Measurements from ENCODE around the gene PABPC3.

PABPC3 gene

GRCh38 chr13:25062479-25062878 lies 33.5 kb upstream of the PABPC3 start:
- no peak overlapping the region for H3K4me3 ChIP-seq (ENCODE audit: insufficient read depth, low read length, poor library complexity, severe bottlenecking)
- H3F3A ChIP-seq (ENCODE audit: insufficient read depth) = no peaks in the 10 kb centered on the region
- H4K20me1 ChIP-seq (ENCODE audit: low read depth, low read length) = no peaks in the 10 kb centered on the region
- H3K9ac ChIP-seq (ENCODE audit: low read length) = no peak overlapping the region
- no peaks in the 10 kb centered on the region for H3K9me3 ChIP-seq (ENCODE audit: insufficient read depth, low read length)
- H3K36me3 ChIP-seq (ENCODE audit: low read length) = no peaks in the 10 kb centered on the region
- no peaks in the 10 kb centered on the region for H3K9me2 ChIP-seq (replicated peaks; ENCODE audit: insufficient read depth, low read length)
- no peak overlapping the region for H3K4me2 ChIP-seq (ENCODE audit: low read depth, low read length, poor library complexity, severe bottlenecking)
- TF ChIP-seq EZH2phosphoT487 (conservative IDR thresholded peaks at IDR 0.05; ENCODE audit: low read length) = no peak
- TF ChIP-seq, protein P1, sequence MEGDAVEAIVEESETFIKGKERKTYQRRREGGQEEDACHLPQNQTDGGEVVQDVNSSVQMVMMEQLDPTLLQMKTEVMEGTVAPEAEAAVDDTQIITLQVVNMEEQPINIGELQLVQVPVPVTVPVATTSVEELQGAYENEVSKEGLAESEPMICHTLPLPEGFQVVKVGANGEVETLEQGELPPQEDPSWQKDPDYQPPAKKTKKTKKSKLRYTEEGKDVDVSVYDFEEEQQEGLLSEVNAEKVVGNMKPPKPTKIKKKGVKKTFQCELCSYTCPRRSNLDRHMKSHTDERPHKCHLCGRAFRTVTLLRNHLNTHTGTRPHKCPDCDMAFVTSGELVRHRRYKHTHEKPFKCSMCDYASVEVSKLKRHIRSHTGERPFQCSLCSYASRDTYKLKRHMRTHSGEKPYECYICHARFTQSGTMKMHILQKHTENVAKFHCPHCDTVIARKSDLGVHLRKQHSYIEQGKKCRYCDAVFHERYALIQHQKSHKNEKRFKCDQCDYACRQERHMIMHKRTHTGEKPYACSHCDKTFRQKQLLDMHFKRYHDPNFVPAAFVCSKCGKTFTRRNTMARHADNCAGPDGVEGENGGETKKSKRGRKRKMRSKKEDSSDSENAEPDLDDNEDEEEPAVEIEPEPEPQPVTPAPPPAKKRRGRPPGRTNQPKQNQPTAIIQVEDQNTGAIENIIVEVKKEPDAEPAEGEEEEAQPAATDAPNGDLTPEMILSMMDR (IDR thresholded peaks at IDR 0.05; ENCODE audit: insufficient read depth, low read length, poor library complexity, severe bottlenecking) = peak; percentile 29
- no peaks in the 10 kb centered on the region for H3K79me2 ChIP-seq (ENCODE audit: insufficient read depth, low read length)
- no peaks in the 10 kb centered on the region for H3K27me3 ChIP-seq (ENCODE audit: low read length)
- H2AFZ ChIP-seq (ENCODE audit: low read depth, low read length, severe bottlenecking) = no peak overlapping the region
- H3K27ac ChIP-seq (ENCODE audit: low read depth, low read length) = no peak overlapping the region

DNA sequence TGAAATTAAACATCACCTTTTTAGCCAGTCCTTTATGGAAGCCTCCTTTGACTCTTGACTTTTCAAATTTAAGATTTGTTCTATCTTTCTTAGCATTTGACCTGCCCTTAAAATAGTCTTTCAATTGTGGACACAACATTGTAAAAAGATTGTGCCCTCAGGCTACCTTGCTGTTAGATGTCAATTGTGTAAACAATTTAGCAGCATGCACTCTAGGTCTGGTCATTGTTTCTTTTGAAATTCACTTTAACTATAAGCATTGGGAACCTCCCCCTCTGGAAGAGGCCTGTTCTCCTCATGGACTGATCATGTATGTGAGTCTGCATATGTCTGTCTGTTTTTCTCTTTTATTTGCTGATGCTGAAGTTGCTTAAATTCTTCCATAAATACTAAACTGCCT lies 31.5 kb upstream of the PABPC3 start:
- H3K9ac ChIP-seq (ENCODE audit: low read length) = no peak overlapping the region
- no peaks in the 10 kb centered on the region for H3F3A ChIP-seq (ENCODE audit: insufficient read depth)
- no peaks in the 10 kb centered on the region for H3K79me2 ChIP-seq (ENCODE audit: insufficient read depth, low read length)
- no peak overlapping the region for H3K4me2 ChIP-seq (ENCODE audit: low read depth, low read length, poor library complexity, severe bottlenecking)
- H4K20me1 ChIP-seq (ENCODE audit: low read depth, low read length) = no peaks in the 10 kb centered on the region
- H3K27ac ChIP-seq (ENCODE audit: low read depth, low read length) = no peak overlapping the region
- TF ChIP-seq EZH2phosphoT487 (conservative IDR thresholded peaks at IDR 0.05; ENCODE audit: low read length) = no peak
- TF ChIP-seq, protein P1 (IDR thresholded peaks at IDR 0.05; ENCODE audit: insufficient read depth, low read length, poor library complexity, severe bottlenecking) = no peak
- H3K9me3 ChIP-seq (ENCODE audit: insufficient read depth, low read length) = no peaks in the 10 kb centered on the region
- no peak overlapping the region for H3K4me3 ChIP-seq (ENCODE audit: insufficient read depth, low read length, poor library complexity, severe bottlenecking)
- no peaks in the 10 kb centered on the region for H3K27me3 ChIP-seq (ENCODE audit: low read length)
- H3K36me3 ChIP-seq (ENCODE audit: low read length) = no peaks in the 10 kb centered on the region
- no peaks in the 10 kb centered on the region for H3K9me2 ChIP-seq (replicated peaks; ENCODE audit: insufficient read depth, low read length)
- no peak overlapping the region for H2AFZ ChIP-seq (ENCODE audit: low read depth, low read length, severe bottlenecking)

DNA sequence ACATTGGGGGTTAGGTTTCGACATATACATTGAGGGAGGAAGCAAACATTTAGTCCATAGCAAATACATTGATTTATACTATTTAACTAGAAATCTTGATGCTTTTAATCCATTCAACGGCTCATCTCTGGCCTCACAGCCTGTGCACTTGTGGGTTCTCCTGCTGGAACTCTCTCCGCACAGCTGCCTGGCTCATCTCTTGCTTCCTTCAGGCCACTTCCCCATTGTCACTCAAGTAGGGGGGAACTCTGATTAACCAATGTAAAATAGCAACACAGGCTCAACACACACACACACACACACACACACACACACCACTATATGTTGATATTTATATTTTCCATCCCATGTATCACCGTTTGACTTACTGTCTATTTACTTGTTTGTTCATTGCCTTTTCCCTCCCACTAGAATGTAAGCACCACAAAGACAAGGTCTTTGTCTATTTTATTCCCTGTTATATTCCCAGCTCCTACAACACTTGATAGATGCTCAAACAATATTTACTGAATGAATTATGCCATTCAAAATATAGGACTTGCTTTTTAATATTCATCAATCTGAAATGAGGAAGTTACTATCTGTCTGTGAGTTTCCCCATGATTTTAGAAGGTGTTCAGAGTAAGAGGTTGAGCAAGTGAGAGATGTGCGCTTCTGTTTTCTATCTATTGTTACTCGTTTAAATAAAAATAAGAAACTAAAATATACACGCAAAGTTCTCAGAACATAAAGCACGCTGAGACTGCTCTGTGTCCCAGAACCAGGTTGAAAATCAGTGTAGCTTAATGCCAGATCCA lies 29.8 kb upstream of the PABPC3 start:
- no peak overlapping the region for H3K4me2 ChIP-seq (ENCODE audit: low read depth, low read length, poor library complexity, severe bottlenecking)
- TF ChIP-seq EZH2phosphoT487 (conservative IDR thresholded peaks at IDR 0.05; ENCODE audit: low read length) = no peak
- TF ChIP-seq, protein P1 (IDR thresholded peaks at IDR 0.05; ENCODE audit: insufficient read depth, low read length, poor library complexity, severe bottlenecking) = no peak

More for the DNA sequence above, 29.8 kb upstream of the PABPC3 start:
- Histone ChIP-seq H3K4me3 (ENCODE audit: insufficient read depth, low read length, poor library complexity, severe bottlenecking) (no peak overlapping the region), H3K27ac (ENCODE audit: low read depth, low read length) (no peak overlapping the region), H3K9me2 (replicated peaks; ENCODE audit: insufficient read depth, low read length) (no peaks in the 10 kb centered on the region), H3K27me3 (ENCODE audit: low read length) (no peaks in the 10 kb centered on the region), H3F3A (ENCODE audit: insufficient read depth) (no peaks in the 10 kb centered on the region), H4K20me1 (ENCODE audit: low read depth, low read length) (no peaks in the 10 kb centered on the region), H3K9me3 (ENCODE audit: insufficient read depth, low read length) (no peaks in the 10 kb centered on the region), H3K9ac (ENCODE audit: low read length) (no peak overlapping the region), H3K36me3 (ENCODE audit: low read length) (no peaks in the 10 kb centered on the region), H2AFZ (ENCODE audit: low read depth, low read length, severe bottlenecking) (no peak overlapping the region), H3K79me2 (ENCODE audit: insufficient read depth, low read length) (no peaks in the 10 kb centered on the region)
